NCI-H226 (cell line): ENCODE data around the gene MYNN.

ENCODE experiments used
- DNase-seq: peaks from one replicate; pipeline ENCODE4 v3.0.0-alpha.2; 2015

MYNN gene

DNA sequence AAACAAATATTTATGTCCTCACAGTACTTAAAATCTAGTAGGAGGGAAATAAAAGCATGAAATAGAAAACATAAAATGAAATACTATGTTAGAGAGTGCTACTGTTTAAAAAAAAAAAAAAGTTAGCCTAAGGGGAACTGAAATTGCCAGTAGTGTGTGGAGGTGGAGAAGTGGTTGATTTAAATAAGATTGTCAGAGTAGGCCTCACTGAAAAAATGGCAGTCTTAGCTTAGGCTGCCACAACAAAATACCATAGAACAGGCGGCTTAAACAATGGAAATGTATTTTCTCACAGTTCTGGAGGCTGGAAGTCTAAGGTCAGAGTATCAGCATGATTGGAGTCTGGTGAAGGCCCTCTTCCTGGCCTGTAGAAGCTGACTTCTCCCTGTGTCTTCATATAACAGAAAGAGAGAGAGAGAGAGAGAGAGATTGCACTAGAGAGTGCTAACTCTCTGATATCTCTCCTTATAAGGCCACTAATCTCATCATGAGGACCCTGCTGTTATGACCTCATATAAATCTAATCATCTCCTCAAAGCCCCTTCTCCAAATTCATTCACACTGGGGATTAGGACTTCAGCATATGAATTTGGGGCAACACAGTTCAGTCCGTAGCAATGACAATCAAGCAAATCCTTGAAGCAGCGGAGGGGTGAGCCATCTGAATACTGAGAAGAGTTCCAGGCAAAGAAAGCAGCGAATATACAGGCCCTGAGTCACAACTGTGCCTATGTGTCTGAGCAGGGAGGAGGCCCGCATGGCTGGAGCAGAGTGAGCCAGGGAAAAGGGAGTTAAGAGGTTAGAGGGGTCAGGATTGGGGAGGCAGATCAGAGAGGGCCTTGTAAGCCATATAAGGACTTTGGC is 63.1 kb downstream of the MYNN start:
- peak; percentile 10 for DNase-seq

- DNase-seq: no peak
Measured at GRCh38 chr3:169836942-169837275, 63.7 kb downstream of the MYNN start.

DNA sequence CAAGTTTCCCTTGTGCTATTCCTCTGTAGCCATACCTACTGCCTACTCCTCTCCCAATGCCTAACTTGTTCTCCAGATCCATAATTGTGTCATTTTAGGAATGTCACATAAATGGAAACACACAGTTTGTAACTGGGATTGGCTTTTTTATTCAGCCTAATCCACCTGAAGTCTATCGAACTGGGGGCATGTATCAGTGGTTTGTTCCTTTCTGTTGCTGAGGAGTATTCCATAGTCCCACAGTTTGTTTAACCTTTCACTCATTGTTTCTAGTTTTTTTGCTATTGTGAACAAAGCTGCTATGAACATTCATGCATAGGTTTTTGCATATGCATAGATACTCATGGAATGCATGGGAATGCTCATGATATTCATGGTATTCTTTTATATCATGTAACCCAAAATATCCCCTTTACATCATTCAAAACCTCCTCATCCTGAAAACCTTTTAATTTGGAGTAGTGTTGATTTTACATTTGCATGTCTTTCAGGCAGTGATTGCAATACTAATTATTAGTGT is 65.4 kb downstream of the MYNN start:
- DNase-seq: no peak
